WTC11 (cell line): ENCODE data around the gene ZFYVE1. TPM values are rescaled to one million over a fixed set of nuclear protein-coding genes. Genes with fewer than 3 reads are reported as not detected.

Experiments
- CREB1 ChIP-seq: sonication (generic); formaldehyde crosslinking; IDR thresholded peaks from 2 replicates; pipeline ENCODE4 v1.8.0; 2023; ENCODE audit warnings: mild to moderate bottlenecking, missing genetic modification reagents
- ELF4 ChIP-seq: sonication (generic); formaldehyde crosslinking; IDR thresholded peaks from 2 replicates; pipeline ENCODE4 v1.8.1; 2022; ENCODE audit warnings: low read depth, mild to moderate bottlenecking, moderate library complexity, missing genetic modification reagents
- FOXJ3 ChIP-seq: sonication (generic); formaldehyde crosslinking; IDR thresholded peaks from 2 replicates; pipeline ENCODE4 v1.9.0; 2021; ENCODE audit warnings: missing genetic modification reagents, mild to moderate bottlenecking, borderline replicate concordance
- FOXK1 ChIP-seq: sonication (generic); formaldehyde crosslinking; IDR thresholded peaks from 2 replicates; pipeline ENCODE4 v1.8.0; 2022; ENCODE audit warnings: mild to moderate bottlenecking, moderate library complexity, missing genetic modification reagents
- GABPB1 ChIP-seq: sonication (generic); formaldehyde crosslinking; IDR thresholded peaks from 2 replicates; pipeline ENCODE4 v1.8.1; 2023; ENCODE audit warnings: mild to moderate bottlenecking, missing genetic modification reagents
- NFYB ChIP-seq: sonication (generic); formaldehyde crosslinking; conservative IDR thresholded peaks from 2 replicates; pipeline ENCODE4 v1.8.0; 2022; ENCODE audit warnings: low read depth, missing genetic modification reagents
- RORB ChIP-seq: fragments of 250-450 bp; sonication (Bioruptor Pico); IDR thresholded peaks from 2 replicates; pipeline ENCODE4 v1.9.0; 2021; ENCODE audit warnings: mild to moderate bottlenecking
- SMAD3 ChIP-seq: sonication (generic); formaldehyde crosslinking; IDR thresholded peaks from 2 replicates; pipeline ENCODE4 v1.8.0; 2022; ENCODE audit warnings: missing genetic modification reagents, mild to moderate bottlenecking, borderline replicate concordance
- SOX15 ChIP-seq: fragments of 250-450 bp; sonication (Bioruptor Pico); IDR thresholded peaks from 2 replicates; pipeline ENCODE4 v1.9.0; 2021; ENCODE audit warnings: mild to moderate bottlenecking
- SP1 ChIP-seq: sonication (generic); formaldehyde crosslinking; conservative IDR thresholded peaks from 2 replicates; pipeline ENCODE4 v1.8.1; 2022; ENCODE audit warnings: missing genetic modification reagents
- ZBTB21 ChIP-seq: sonication (generic); formaldehyde crosslinking; IDR thresholded peaks from 2 replicates; pipeline ENCODE4 v1.8.1; 2023; ENCODE audit warnings: mild to moderate bottlenecking, missing genetic modification reagents, borderline replicate concordance
- ZNF121 ChIP-seq: sonication (generic); formaldehyde crosslinking; IDR thresholded peaks from 2 replicates; pipeline ENCODE4 v1.8.0; 2023; ENCODE audit warnings: missing genetic modification reagents
- ZNF138 ChIP-seq: sonication (generic); formaldehyde crosslinking; conservative IDR thresholded peaks from 2 replicates; pipeline ENCODE4 v1.8.1; 2022; ENCODE audit warnings: mild to moderate bottlenecking, moderate library complexity, missing genetic modification reagents
- ZNF232 ChIP-seq: sonication (generic); formaldehyde crosslinking; IDR thresholded peaks from 2 replicates; pipeline ENCODE4 v1.8.0; 2022; ENCODE audit warnings: mild to moderate bottlenecking, missing genetic modification reagents
- ZNF423 ChIP-seq: fragments of 250-450 bp; sonication (Bioruptor Pico); IDR thresholded peaks from 2 replicates; pipeline ENCODE4 v2.1.2; 2022; ENCODE audit warnings: mild to moderate bottlenecking, moderate library complexity
- total RNA-seq: library from RNA; stranded (reverse); gene quantifications from 3 replicates; pipeline ENCODE4 v1.2.3, GENCODE V29; 2021
- TF ChIP-seq, protein P1 (sequence below): sonication (generic); formaldehyde crosslinking; IDR thresholded peaks from 2 replicates; pipeline ENCODE4 v1.8.1; 2022; ENCODE audit warnings: mild to moderate bottlenecking, moderate library complexity, missing genetic modification reagents
- TF ChIP-seq, protein P2 (sequence below): sonication (generic); formaldehyde crosslinking; IDR thresholded peaks from 2 replicates; pipeline ENCODE4 v1.8.1; 2022; ENCODE audit warnings: low read depth, mild to moderate bottlenecking, moderate library complexity, missing genetic modification reagents, borderline replicate concordance
- TF ChIP-seq, protein P3 (sequence below): sonication (generic); formaldehyde crosslinking; IDR thresholded peaks from 2 replicates; pipeline ENCODE4 v1.8.1; 2023; ENCODE audit warnings: mild to moderate bottlenecking, missing genetic modification reagents, moderate library complexity
- TF ChIP-seq, protein P4 (sequence below): fragments of 250-450 bp; sonication (Bioruptor Pico); IDR thresholded peaks from 2 replicates; pipeline ENCODE4 v1.9.0; 2021; ENCODE audit warnings: moderate library complexity, mild to moderate bottlenecking, inconsistent platforms, borderline replicate concordance
- TF ChIP-seq, protein P5 (sequence below): sonication (generic); formaldehyde crosslinking; IDR thresholded peaks from 2 replicates; pipeline ENCODE4 v1.8.0; 2022; ENCODE audit warnings: mild to moderate bottlenecking, missing genetic modification reagents
- TF ChIP-seq, protein P6 (sequence below): sonication (generic); formaldehyde crosslinking; IDR thresholded peaks from 2 replicates; pipeline ENCODE4 v1.8.0; 2022; ENCODE audit warnings: mild to moderate bottlenecking, missing genetic modification reagents
- TF ChIP-seq, protein P7 (sequence below): sonication (generic); formaldehyde crosslinking; IDR thresholded peaks from 2 replicates; pipeline ENCODE4 v1.8.1; 2022; ENCODE audit warnings: mild to moderate bottlenecking, missing genetic modification reagents, moderate library complexity, borderline replicate concordance
- TF ChIP-seq, protein P8 (sequence below): fragments of 250-450 bp; sonication (Bioruptor Pico); IDR thresholded peaks from 2 replicates; pipeline ENCODE4 v1.9.0; 2021; ENCODE audit warnings: mild to moderate bottlenecking, borderline replicate concordance
- TF ChIP-seq, protein P9 (sequence below): sonication (generic); formaldehyde crosslinking; conservative IDR thresholded peaks from 2 replicates; pipeline ENCODE4 v1.8.1; 2022; ENCODE audit warnings: mild to moderate bottlenecking, missing genetic modification reagents

Gene ZFYVE1
- total RNA-seq, 1 experiment from 2014 or later, result 12.8 TPM

DNA sequence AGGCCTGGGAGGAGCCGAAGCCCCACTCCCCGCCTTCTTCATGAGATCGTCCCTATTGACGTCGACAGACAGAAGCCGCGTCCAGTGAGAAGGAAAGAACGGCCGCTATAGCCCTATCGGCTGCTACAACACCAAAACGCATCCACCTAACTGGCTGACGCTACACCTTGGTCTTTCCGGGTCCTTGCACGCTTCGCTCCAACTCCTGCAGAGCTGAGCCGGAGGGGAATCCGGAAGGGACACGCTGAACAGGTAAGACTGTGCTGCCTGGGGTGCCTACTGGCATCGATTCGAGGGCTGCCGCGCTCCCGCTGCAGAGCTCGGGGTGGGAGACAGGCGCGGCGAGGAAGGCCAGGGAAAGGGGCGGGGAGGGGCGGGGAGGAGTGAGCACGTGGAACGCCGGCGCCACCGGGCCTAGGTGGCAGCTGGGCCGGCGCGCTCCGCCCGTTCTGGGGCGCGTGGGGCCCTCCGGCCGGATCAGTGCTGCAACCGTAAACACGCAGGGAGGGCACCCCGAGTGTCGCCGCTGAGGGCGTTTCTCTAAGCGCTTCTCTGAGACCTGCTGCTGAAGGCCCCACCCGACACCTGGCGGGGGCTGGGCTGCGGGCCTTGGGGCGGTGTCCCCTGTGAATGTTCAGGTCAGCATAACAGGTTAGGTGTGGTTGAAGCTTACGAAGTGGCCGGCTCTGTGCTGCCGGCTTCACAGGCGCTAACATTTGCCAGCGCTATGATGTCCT lies 100.4 kb downstream of the ZFYVE1 start, which contains the start of gene DCAF4 (continued):
- TF ChIP-seq ELF4 (CRISPR knock-in tag), result no peak
- TF ChIP-seq, protein P1, sequence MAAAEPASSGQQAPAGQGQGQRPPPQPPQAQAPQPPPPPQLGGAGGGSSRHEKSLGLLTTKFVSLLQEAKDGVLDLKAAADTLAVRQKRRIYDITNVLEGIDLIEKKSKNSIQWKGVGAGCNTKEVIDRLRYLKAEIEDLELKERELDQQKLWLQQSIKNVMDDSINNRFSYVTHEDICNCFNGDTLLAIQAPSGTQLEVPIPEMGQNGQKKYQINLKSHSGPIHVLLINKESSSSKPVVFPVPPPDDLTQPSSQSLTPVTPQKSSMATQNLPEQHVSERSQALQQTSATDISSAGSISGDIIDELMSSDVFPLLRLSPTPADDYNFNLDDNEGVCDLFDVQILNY, result no peak
- TF ChIP-seq, protein P2, sequence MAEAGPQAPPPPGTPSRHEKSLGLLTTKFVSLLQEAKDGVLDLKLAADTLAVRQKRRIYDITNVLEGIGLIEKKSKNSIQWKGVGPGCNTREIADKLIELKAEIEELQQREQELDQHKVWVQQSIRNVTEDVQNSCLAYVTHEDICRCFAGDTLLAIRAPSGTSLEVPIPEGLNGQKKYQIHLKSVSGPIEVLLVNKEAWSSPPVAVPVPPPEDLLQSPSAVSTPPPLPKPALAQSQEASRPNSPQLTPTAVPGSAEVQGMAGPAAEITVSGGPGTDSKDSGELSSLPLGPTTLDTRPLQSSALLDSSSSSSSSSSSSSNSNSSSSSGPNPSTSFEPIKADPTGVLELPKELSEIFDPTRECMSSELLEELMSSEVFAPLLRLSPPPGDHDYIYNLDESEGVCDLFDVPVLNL (CRISPR knock-in tag), result no peak
- TF ChIP-seq, protein P3, sequence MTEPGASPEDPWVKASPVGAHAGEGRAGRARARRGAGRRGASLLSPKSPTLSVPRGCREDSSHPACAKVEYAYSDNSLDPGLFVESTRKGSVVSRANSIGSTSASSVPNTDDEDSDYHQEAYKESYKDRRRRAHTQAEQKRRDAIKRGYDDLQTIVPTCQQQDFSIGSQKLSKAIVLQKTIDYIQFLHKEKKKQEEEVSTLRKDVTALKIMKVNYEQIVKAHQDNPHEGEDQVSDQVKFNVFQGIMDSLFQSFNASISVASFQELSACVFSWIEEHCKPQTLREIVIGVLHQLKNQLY (CRISPR knock-in tag), result no peak
- TF ChIP-seq, protein P4, sequence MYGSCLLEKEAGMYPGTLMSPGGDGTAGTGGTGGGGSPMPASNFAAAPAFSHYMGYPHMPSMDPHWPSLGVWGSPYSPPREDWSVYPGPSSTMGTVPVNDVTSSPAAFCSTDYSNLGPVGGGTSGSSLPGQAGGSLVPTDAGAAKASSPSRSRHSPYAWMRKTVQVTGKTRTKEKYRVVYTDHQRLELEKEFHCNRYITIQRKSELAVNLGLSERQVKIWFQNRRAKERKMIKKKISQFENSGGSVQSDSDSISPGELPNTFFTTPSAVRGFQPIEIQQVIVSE, result no peak
- TF ChIP-seq SMAD3, result no peak
- TF ChIP-seq SOX15 (CRISPR knock-in tag), result no peak
- TF ChIP-seq, protein P5, sequence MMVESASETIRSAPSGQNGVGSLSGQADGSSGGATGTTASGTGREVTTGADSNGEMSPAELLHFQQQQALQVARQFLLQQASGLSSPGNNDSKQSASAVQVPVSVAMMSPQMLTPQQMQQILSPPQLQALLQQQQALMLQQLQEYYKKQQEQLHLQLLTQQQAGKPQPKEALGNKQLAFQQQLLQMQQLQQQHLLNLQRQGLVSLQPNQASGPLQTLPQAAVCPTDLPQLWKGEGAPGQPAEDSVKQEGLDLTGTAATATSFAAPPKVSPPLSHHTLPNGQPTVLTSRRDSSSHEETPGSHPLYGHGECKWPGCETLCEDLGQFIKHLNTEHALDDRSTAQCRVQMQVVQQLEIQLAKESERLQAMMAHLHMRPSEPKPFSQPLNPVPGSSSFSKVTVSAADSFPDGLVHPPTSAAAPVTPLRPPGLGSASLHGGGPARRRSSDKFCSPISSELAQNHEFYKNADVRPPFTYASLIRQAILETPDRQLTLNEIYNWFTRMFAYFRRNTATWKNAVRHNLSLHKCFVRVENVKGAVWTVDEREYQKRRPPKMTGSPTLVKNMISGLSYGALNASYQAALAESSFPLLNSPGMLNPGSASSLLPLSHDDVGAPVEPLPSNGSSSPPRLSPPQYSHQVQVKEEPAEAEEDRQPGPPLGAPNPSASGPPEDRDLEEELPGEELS (CRISPR knock-in tag), result no peak
- TF ChIP-seq ZNF138 (CRISPR knock-in tag), result 0 out of 2 replicates have a peak, but pooled peaks have one; percentile 27
- no peak for TF ChIP-seq RORB (CRISPR knock-in tag)
- TF ChIP-seq CREB1 (CRISPR knock-in tag), result no peak
- peak; percentile 74 for TF ChIP-seq FOXK1 (CRISPR knock-in tag)
- TF ChIP-seq, protein P6, sequence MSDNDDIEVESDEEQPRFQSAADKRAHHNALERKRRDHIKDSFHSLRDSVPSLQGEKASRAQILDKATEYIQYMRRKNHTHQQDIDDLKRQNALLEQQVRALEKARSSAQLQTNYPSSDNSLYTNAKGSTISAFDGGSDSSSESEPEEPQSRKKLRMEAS (CRISPR knock-in tag), result peak; percentile 95
- peak; percentile 20; the same call in 1 of the 2 replicates for TF ChIP-seq GABPB1 (CRISPR knock-in tag)
- TF ChIP-seq FOXJ3, result no peak
- 0 out of 2 replicates have a peak, but pooled peaks have one; percentile 20 for TF ChIP-seq ZBTB21 (CRISPR knock-in tag)
- TF ChIP-seq, protein P7, sequence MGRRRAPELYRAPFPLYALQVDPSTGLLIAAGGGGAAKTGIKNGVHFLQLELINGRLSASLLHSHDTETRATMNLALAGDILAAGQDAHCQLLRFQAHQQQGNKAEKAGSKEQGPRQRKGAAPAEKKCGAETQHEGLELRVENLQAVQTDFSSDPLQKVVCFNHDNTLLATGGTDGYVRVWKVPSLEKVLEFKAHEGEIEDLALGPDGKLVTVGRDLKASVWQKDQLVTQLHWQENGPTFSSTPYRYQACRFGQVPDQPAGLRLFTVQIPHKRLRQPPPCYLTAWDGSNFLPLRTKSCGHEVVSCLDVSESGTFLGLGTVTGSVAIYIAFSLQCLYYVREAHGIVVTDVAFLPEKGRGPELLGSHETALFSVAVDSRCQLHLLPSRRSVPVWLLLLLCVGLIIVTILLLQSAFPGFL (CRISPR knock-in tag), result no peak
- TF ChIP-seq ZNF121 (CRISPR knock-in tag), result no peak
- TF ChIP-seq SP1 (CRISPR knock-in tag), result peak; percentile 57
- TF ChIP-seq NFYB (CRISPR knock-in tag), result peak; percentile 86
- TF ChIP-seq, protein P8, sequence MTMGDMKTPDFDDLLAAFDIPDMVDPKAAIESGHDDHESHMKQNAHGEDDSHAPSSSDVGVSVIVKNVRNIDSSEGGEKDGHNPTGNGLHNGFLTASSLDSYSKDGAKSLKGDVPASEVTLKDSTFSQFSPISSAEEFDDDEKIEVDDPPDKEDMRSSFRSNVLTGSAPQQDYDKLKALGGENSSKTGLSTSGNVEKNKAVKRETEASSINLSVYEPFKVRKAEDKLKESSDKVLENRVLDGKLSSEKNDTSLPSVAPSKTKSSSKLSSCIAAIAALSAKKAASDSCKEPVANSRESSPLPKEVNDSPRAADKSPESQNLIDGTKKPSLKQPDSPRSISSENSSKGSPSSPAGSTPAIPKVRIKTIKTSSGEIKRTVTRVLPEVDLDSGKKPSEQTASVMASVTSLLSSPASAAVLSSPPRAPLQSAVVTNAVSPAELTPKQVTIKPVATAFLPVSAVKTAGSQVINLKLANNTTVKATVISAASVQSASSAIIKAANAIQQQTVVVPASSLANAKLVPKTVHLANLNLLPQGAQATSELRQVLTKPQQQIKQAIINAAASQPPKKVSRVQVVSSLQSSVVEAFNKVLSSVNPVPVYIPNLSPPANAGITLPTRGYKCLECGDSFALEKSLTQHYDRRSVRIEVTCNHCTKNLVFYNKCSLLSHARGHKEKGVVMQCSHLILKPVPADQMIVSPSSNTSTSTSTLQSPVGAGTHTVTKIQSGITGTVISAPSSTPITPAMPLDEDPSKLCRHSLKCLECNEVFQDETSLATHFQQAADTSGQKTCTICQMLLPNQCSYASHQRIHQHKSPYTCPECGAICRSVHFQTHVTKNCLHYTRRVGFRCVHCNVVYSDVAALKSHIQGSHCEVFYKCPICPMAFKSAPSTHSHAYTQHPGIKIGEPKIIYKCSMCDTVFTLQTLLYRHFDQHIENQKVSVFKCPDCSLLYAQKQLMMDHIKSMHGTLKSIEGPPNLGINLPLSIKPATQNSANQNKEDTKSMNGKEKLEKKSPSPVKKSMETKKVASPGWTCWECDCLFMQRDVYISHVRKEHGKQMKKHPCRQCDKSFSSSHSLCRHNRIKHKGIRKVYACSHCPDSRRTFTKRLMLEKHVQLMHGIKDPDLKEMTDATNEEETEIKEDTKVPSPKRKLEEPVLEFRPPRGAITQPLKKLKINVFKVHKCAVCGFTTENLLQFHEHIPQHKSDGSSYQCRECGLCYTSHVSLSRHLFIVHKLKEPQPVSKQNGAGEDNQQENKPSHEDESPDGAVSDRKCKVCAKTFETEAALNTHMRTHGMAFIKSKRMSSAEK (CRISPR knock-in tag), result no peak
- TF ChIP-seq, protein P9, sequence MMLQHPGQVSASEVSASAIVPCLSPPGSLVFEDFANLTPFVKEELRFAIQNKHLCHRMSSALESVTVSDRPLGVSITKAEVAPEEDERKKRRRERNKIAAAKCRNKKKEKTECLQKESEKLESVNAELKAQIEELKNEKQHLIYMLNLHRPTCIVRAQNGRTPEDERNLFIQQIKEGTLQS, result 0 out of 2 replicates have a peak, but pooled peaks have one; percentile 45
- TF ChIP-seq ZNF232, result peak; percentile 80; the same call in 1 of the 2 replicates
- no peak for TF ChIP-seq ZNF423 (CRISPR knock-in tag)
